HG03439 (cell line): ENCODE data around the gene HAUS3.
"Not testable (repeated sequence)": the region's sequence is repeated elsewhere in the genome, so short reads cannot be mapped to it uniquely, and the experiment has no call there.

Experiments used
- ATAC-seq: cut with Tn5 transposase; IDR thresholded peaks from one replicate; pipeline ENCODE4 v1.9.1; 2021; ENCODE audit warnings: mild to moderate bottlenecking, moderate library complexity; ENCODE audit not compliant: unreplicated experiment

HAUS3 gene

DNA sequence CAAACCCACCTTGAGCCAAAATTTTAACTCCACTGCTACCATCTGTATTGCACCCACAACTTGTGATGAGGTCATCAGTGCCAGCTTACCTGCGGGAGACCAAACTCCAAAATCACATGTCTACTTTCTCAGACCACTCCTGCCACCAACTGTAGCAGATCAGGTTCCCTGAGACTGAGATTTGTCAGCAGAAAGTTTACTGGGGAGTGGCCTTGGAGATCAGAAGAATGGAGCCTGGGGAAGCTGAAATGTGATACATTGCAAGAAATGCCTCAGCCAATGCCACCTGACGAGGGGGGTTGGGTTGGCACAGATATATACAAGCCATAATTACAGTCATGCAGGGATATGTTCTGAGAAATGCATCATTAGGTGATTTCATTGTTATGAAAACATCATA, 19.1 kb downstream of the HAUS3 start:
- ATAC-seq = no peak

DNA sequence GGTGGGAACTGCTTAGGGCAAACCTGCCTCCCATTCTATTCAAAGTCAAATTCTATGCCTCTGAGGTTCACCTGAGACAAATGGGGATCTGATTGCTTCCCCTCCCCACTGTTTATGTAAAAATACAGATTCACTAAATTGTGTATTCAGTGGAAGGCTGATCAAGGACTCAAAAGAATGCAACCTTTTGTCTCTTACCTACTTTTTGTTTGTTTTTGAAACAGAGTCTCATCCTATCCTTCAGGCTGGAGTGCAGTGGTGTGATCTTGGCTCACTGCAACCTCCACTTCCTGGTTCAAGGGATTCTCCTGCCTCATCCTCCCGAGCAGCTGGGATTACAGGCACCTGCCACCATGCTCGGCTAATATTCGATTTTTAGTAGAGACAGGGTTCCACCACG, 20.5 kb downstream of the HAUS3 start:
- not testable (repeated sequence) for ATAC-seq

DNA sequence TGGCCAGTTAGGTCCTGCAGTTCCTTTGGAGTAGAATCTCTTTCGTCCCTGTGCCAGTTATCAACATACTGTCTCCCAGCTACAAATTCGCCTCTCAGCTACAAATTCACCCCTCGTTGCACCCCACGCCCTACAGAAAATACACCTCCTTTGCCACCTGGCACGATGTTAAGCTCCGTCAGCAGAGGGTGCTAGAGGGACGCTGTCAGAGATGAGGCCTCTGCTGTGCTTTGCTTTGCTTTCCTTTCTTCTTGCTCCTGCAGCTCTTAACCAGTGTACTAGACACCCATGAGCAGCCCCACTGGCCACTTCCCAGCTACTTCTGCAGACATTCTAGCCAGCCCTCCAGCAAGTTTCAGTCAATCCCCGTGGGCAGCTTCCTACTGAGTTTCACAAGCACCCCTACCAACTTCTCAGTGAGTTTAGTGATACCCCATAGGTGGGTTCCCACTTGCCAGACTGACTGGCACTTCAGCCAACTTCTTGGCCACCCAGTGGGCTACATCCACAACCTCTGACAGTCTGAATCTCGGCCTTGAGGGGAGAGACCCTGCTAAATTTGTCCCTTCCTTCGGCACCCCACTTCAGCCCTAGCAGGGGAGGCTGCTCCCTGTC, 21.8 kb downstream of the HAUS3 start:
- no peak for ATAC-seq

DNA sequence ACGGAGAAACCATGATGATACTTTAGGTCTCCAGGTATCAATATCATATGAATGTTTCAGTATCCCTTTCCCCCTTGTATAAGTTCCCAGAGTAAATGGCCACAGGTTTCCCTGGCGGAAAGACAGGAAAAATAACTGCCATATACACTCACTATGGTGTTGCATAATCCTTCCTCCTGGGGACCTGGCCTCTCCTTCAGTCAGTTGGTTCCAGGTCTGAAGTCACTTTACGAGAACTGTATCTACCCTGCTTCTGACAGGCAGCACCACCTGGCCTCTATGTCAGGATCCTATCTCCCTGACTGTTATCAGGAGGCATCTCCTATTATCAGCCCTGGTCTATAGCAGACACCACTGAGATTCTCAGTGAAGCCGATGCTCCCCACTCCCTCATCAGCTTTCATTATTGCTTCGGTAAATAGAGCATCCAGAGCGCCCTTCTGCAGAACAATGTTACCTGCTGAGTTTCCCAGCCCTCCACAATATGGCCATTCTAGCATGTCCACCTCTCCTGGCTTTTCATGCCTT, 22.6 kb downstream of the HAUS3 start:
- ATAC-seq = no peak

DNA sequence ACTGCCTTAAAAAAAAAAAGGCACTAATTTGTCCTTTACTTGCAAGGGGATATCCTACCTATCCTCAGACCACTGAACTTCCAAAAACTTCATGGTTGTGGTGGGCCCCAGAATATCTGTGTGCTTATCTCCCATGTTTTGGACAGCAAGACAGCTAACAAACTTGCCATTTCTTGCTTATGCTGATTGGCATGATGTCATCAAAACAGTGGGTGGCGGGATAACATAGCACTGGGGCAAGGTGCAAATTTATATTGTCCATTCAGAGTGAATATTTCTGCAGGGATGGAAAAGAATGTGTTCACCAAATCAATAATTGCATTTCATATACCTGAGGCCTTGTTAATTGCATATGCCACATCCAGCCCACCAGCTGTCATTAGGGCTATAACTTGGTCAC, 23.5 kb downstream of the HAUS3 start:
- ATAC-seq = no peak

DNA sequence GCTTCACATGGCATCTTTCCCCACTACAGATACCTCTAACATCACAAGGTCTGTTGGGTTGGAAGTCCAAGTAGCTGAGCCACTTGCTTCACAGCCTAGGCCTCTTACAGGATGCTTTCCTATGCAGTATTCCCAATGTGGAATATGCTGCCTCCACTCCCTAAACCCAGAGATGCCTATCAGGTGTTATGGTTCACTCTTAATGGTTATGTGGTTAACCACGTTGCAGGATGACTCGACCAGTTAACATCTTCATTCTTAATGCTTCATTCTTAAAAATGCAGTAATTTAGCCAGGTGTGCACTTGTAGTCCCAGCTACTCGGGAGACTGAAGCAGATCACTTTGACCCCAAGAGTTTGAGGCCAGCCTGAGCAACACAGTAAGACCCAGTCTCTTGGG, 24.2 kb downstream of the HAUS3 start:
- ATAC-seq = no peak

DNA sequence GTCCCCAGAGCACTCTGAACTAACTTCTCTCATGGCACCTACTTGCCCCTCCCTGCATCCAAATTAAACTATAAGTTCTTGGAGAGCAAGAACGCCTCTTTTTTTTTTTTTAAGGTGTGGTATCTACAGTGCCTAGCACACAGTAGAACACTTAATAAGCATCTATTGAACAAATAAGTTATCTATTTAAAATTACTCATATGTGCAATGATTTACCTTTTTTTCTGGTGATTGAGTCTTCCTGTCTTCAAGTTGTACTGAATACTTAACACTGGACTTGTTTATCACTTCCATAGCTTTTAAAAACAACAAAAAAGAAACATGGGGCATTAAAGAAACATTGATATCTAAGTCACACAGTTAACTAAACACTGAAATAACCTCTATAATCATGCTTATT, 29.1 kb downstream of the HAUS3 start:
- no peak for ATAC-seq

DNA sequence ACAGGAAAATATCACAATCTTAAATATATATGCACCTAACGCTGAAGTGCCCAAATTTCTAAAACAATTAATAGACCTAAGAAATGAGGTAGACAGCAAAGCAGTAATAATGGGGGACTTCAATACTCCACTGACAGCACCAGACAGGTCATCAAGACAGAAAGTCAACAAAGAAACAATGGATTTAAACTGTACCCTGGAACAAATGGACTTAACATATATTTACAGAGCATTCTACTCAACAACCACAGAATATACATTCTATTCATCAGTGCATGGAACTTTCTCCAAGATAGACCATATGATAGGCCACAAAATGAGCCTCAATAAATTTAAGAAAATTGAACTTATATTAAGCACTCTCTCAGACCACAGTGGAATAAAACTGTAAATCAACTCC, 39.1 kb downstream of the HAUS3 start:
- ATAC-seq = not testable (repeated sequence)

DNA sequence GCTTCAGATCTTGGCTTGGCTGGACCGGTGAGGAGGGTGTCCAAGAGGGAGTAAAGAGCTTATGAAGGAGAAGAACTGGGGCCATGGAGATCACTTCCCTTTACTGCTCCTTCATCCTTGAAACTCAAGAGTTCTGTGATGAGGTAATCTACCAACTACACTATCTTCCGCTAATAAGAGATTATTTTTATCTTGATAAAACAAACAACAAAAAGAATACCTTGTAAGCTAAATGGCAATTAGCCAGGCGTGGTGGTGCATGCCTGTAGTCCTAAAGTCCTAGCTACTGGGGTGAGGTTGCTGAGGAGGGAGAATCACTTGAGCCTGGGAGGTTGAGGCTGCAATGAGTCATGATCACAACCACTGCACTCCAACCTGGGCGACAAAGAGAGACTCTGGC, 47.4 kb downstream of the HAUS3 start:
- ATAC-seq = no peak

DNA sequence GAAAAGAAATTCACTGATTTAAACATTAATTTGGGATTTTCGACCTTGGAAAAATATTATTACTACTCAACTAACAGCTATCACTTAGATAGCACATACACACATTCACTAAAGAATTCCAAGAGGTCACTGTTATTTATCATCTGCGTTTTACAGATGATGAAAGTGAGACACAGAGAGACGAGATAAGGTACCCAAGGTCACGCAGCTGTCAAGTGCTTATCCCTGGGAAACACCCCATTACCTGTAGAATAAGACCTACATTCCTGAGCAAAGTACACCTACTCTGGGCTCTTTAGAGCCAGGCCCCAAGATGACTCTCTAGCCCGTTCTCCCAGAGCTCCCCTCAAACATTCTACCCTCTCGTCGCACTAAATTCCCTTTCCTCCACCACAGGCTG, 48.6 kb downstream of the HAUS3 start:
- no peak for ATAC-seq

DNA sequence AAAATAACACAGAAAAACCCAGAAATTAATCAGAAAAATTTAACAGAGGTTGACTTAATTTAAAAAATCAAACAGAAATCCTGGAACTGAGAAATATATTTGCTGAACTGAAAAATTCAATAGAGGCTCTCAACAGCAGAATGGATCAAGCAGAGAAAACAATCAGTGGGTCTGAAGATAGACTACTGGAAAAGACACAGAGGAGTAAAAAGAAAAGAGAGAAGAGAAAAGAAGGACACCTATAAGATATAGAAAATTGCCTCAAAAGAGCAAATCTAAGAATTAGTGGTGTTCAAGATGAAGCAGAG, 55.1 kb downstream of the HAUS3 start:
- ATAC-seq = no peak

DNA sequence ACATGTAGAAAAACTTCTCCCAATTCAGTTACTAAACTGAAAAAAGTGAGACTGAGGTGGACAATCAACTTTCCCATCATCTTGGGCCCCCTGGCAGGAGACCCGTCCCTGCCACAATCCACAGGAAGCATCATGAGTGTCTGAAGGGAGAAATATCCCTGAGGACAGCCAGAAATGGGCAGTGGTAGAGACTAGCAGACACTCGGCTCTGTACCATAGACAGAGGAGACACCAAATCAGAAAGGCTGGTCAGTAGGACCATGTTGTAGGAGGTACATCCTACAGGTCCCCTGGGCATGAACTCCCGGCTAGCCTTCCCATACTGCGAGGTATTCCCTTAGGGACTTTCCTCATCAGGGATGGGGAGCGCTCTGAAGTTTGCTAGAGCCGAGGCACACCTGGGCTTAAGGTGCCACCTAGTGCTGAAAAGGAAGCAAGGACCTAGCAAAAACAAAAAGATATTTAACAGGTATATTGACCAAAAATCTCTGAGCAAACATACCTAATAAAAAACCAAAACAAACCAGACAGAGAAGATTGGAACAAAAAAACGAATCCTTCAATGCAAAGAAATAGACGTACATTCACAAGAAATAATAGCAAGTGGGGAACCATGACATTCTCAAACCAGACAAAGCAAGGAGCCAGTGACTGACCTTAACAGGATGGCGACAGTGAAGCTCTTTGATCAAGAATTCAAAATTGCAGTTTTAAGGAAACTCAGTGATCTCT, 55.6 kb downstream of the HAUS3 start:
- no peak for ATAC-seq

DNA sequence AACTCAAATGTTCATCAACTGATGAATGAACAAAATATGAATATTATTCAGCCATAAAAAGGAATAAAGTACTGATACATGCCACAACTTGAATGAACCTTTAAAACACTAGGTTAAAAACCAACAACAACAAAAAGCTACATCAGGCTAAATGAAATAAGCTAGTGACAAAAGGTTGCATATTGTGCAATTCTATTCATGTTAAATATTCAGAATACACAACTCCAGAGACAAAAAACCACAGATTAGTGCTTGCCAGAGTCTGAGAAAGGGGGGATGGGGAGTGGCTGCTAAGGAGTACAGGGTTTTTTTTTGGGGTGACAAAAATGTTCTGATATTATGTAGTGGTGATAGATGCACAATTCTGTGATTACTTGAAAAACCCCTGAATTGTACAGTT, 58.5 kb downstream of the HAUS3 start:
- no peak for ATAC-seq

DNA sequence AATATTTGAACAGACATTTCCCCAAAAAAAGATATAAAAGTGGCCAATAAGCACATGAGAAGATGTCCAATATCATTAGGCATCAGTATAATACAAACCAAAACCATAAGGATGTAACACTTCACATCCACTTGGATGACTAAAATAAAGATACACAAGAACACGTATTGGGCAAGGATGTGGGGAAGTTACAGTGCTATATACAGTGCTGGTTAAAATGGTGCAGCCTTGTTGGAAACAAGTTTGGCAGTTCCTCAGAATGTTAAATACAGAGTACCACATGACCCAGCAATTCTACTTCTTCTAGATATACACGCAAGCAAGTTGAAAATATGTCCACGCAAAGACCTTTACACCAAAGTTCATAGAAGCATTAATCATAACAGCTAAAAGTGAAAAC, 58.9 kb downstream of the HAUS3 start:
- ATAC-seq = no peak

DNA sequence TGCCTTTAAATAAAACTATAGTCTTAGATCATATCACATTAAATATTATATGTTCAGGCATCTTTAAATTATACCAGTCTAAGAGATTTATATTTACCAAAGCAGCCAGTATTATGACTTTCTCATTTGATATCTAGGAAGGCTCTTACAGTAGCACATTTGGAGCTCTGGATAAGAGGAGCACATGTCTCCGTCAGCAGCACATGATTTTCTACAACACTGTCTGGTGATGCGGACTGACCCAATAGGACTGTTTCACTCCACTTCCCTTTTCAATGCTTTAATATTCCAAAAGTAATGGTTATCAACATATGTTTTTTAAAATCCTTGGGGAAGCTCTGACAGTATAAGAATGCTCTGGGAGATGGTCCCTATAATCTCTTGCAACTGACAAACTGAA, 61.5 kb downstream of the HAUS3 start:
- ATAC-seq = no peak

DNA sequence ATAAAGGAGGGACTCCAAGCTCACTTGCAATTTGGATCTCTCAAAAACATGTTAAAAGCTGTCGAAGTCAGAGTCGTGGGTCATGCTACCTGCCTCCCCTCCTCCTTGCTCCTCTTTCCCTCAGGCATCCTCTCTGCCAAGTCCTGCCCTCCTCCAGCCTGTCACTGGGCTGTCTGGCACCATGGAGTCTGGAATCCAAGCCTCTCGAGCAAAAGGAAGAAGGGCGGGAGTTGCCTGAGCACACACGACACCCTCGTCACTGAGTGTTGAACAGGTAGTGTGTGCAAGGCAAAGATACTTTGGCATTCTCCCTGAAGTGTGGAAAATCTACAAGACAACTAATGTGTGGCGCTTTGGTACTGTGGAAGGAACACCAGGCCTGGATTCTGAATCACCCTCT, 62.2 kb downstream of the HAUS3 start:
- no peak for ATAC-seq

DNA sequence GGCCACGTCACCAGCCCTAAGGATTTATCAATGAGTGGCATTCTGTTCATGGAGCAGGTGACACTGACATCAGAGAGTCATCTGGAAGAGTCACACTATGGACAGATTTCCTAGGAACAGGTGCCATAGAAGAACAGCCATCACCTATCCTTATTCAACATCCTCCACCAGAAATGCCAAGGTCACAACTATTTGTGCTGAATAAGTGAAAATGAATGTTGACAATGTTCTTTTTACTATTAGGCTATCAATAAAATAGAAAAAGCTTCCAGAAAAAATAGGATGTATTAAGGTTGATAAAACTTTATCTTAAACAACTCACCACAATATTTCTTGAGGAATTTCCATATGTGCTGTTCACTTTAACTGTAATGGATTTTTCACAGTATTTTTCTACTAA, 62.9 kb downstream of the HAUS3 start:
- ATAC-seq = no peak
